Astrocyte of the spinal cord (primary cell): ENCODE data around the gene TCF12.

Experiments used
- DNase-seq: peaks from one replicate; pipeline ENCODE4 v3.0.0; 2011; ENCODE audit warnings: low read depth, low spot score
- H3K4me3 ChIP-seq: 2 replicates; pipeline ENCODE4 v1.5.1; 2011; ENCODE audit warnings: low read depth, mild to moderate bottlenecking, low read length, moderate library complexity
- in situ Hi-C: cut with HindIII; loops from 2 replicates; pipeline ENCODE4 v1.10.0; 2017; ENCODE audit warnings: low sequenced_read_pairs
- TF ChIP-seq, protein P1 (sequence below): IDR thresholded peaks from 2 replicates; pipeline ENCODE4 v1.5.1; 2012; ENCODE audit warnings: low read depth, mild to moderate bottlenecking, low read length, inconsistent platforms

TCF12 gene

DNA sequence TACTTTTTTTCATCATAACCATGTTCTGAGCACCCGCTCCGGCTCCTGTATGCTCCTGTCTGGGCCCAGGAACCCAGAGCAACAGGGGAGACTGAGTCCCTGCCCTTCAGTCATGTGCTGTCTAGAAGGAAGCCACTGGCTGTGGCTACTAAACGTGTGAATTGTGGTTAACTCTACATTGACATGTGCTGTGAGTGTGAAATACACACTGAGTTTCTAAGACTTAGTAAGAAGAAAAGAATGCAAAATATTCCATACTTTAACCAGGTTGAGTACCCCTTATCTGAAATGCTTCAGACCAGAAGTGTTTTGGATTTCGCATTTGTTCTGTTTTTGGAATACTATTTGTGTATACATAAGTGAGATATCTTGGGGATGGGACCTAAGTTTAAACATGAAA is 415.0 kb downstream of the TCF12 start:
- TF ChIP-seq, protein P1, sequence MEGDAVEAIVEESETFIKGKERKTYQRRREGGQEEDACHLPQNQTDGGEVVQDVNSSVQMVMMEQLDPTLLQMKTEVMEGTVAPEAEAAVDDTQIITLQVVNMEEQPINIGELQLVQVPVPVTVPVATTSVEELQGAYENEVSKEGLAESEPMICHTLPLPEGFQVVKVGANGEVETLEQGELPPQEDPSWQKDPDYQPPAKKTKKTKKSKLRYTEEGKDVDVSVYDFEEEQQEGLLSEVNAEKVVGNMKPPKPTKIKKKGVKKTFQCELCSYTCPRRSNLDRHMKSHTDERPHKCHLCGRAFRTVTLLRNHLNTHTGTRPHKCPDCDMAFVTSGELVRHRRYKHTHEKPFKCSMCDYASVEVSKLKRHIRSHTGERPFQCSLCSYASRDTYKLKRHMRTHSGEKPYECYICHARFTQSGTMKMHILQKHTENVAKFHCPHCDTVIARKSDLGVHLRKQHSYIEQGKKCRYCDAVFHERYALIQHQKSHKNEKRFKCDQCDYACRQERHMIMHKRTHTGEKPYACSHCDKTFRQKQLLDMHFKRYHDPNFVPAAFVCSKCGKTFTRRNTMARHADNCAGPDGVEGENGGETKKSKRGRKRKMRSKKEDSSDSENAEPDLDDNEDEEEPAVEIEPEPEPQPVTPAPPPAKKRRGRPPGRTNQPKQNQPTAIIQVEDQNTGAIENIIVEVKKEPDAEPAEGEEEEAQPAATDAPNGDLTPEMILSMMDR = no peak
- H3K4me3 ChIP-seq = no peak overlapping the region
- in situ Hi-C loops = no loop called here
- DNase-seq = peak; percentile 42

DNA sequence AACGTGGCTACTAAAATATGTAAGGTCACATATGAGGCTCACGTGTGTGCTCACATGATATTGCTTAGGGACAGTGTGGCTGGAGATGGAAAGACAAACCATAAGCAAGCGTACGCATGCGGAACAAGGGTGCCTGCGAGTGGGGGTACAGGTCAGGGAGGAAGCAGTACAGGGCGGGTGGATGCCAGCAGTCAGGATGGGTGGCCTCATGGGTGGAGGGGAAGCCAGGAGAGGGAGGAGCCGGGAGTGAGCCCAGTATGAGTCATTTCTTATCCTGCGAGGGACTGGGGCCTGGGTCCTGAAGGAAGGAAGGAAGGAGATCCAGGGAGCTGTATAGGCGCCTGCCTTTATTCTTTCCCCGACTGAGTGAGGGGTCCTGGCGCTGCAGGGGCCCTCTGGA is 415.8 kb downstream of the TCF12 start:
- TF ChIP-seq, protein P1 = no peak
- in situ Hi-C loops = no loop called here
- peak; percentile 29 for DNase-seq
- H3K4me3 ChIP-seq = no peak overlapping the region

DNA sequence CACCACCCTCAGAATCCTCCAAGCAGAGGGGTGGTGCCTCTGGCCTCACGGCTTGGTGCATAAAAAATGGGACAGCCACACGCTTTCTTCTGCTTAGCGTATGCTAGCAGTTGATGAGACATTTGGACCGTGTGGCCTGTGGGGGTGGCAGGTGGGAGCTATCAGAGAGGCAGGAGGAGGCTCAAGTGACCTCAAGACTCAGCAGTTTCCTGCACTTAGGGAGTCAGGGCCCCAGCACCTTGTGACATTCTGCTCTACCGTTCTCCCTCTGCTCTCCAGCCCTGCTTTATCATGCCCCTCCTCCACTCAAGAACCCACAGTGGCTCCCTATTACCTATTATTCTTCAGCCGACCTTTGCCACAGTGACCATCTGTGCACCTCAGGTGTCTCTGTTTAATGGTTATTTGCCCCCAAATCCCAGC is 416.9 kb downstream of the TCF12 start:
- DNase-seq = no peak
- TF ChIP-seq, protein P1 = no peak
- in situ Hi-C loops = no loop called here
- no peak overlapping the region for H3K4me3 ChIP-seq

DNA sequence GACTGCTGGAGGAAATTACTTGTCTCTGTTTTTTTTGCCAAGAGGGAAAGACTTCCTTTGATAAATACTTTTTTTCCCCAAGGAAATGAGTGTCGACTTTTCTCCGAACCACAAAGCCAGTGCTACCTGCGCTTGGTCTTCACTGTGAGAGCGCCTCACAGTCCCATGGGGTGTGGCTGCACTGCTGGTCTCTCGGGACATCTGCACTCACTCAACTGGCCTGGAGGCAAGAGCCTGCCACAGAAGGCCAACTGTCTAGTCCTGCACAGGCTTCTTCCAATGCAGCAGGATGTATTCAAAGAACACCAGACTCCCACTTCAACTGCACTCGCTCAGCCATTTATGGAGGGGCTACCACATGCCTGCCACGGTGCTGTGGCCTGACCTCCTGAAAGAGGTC is 417.3 kb downstream of the TCF12 start:
- DNase-seq = no peak
- in situ Hi-C loops = no loop called here
- no peak overlapping the region for H3K4me3 ChIP-seq
- TF ChIP-seq, protein P1 = no peak

DNA sequence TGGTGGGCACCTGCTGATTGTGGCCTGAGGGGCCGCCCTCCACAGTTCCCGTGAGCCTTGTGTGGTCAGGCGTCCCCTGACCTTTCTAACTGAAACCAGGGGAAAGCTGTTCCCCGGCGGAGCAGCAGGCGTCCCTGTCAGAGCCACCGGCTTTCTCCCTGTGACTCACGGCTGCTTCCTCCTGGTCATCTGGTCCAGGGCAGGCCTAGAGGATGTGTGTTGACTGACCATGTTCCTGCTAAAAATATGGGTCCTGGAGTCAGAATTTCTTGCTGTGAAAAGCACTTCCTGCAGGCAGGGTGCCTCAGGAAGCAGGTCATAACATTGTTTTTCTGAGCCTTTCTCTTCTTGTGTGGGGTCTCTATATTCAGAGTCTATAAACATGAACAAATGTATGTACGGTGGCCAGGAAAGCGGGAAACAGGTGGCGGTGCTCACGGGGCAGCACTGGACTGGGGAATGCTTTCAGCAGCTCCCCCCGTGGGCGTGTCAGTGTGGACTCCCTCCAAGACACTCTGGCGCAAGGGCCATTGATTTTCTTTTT is 419.5 kb downstream of the TCF12 start:
- TF ChIP-seq, protein P1 = peak; percentile 42
- DNase-seq = peak; percentile 66
- in situ Hi-C loops = no loop called here
- H3K4me3 ChIP-seq = no peak overlapping the region

DNA sequence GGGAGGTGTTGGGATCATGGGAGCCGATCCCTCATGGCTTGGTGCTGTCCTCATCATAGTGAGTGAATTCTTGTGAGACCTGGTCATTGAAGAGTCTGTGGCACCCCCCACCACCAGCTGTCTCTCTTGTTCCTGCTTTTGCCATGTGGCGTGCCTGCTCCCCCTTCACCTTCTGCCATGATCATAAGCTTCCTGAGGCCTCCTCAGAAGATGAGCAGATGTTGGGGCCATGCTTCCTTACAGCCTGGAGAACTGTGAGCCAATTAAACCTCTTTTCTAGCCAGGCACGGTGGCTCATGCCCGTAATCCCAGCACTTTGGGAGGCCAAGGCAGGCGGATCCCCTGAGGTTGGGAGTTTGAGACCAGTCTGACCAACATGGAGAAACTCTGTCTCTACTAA is 420.9 kb downstream of the TCF12 start:
- in situ Hi-C loops = no loop called here
- TF ChIP-seq, protein P1 = no peak

More for the DNA sequence above, 420.9 kb downstream of the TCF12 start:
- no peak for DNase-seq
- no peak overlapping the region for H3K4me3 ChIP-seq
